SK-N-MC (cell line): ENCODE data around the gene TYW1.

ENCODE experiments used
- EZH2 ChIP-seq: fragments of 200-600 bp; sonication (generic); IDR thresholded peaks from one replicate; pipeline ENCODE4 v1.6.1; 2017; ENCODE audit warnings: antibody characterized with exemption
- POLR2AphosphoS5 ChIP-seq: IDR thresholded peaks from 2 replicates; pipeline ENCODE4 v1.6.1; 2012; ENCODE audit warnings: mild to moderate bottlenecking, low read depth, low read length, borderline replicate concordance

- TF ChIP-seq POLR2AphosphoS5 = no peak
- TF ChIP-seq EZH2 = no peak
Observed at GRCh38 chr7:67206452-67206851, 209.8 kb downstream of the TYW1 start.
